BJ (cell line): ENCODE results near the gene CAPG. TPM values are rescaled to one million over a fixed set of nuclear protein-coding genes. Genes with fewer than 3 reads are reported as not detected.

Source experiments
- CTCF ChIA-PET: fragments of 350-600 bp; formaldehyde crosslinking; extraction: SDS; loops from one replicate; lab custom pipeline; 2021; ENCODE audit warnings: antibody characterized with exemption, inconsistent platforms; lab: Yijun Ruan, JAX
- POLR2A ChIA-PET: fragments of 300-600 bp; sonication (Branson Sonifier 250); formaldehyde crosslinking; extraction: SDS; loops from one replicate; lab custom pipeline; 2021; ENCODE audit warnings: antibody characterized with exemption; lab: Charles Lee
- DNase-seq: peaks from one replicate; pipeline ENCODE4 v3.0.0-alpha.2; 2011; ENCODE audit warnings: low read depth
- H3K27me3 ChIP-seq: 2 replicates; pipeline ENCODE4 v1.6.0; 2011; ENCODE audit warnings: low read length; ENCODE audit not compliant: control insufficient read depth, insufficient read depth
- H3K36me3 ChIP-seq: 2 replicates; pipeline ENCODE4 v1.5.1; 2011; ENCODE audit warnings: low read length; ENCODE audit not compliant: control insufficient read depth, insufficient read depth
- H3K4me3 ChIP-seq: 2 replicates; pipeline ENCODE4 v1.5.1; 2011; ENCODE audit warnings: low read depth, mild to moderate bottlenecking, control low read depth, low read length
- CTCF ChIP-seq: IDR thresholded peaks from 2 replicates; pipeline ENCODE4 v1.5.1; 2011; ENCODE audit warnings: low read depth, mild to moderate bottlenecking, control low read depth, inconsistent platforms, low read length, moderate library complexity; ENCODE audit not compliant: insufficient read depth
- polyA plus RNA-seq: library from polyadenylated mRNA; depleted of rRNA; stranded (reverse); fragments of >200 nt; gene quantifications from 2 replicates; pipeline ENCODE4 v1.2.3, GENCODE V29; 2011

The CAPG gene
- polyA plus RNA-seq, 1 experiment = 135 TPM

GRCh38 chr2:85400541-85401463 lies 9.4 kb downstream of the CAPG start:
- CTCF ChIA-PET = interaction anchor here (1.7 to 2.1 kb wide), 2 partner anchors 10 to 236 kb away, joined by 3 to 5 read pairs; no protein-coding TSS in a partner anchor
- POLR2A ChIA-PET = no interaction called here
- no peak for DNase-seq
- no peak overlapping the region for H3K4me3 ChIP-seq
- no peaks in the 10 kb centered on the region for H3K27me3 ChIP-seq
- no peak for TF ChIP-seq CTCF
- H3K36me3 ChIP-seq = peaks cover 9% of the 10 kb centered on the region

DNA sequence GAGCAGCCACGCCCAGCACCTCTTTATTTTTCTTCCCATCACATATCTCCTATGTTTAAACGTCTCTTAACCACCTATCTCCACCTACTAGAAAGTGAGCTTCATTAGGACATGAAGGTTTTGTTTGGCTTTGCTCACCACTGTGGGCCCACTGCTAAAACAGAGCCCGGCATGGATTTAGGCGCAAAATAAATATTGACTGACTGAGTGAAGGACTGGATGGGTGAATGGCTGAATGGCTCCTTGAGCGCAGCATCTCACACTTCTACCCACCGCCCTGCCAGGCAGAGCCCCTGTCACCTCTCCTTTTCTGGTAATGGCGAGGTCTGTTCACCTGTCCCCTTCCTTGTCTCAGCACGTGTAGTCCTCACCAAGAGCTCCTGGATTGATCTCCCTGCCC lies 10.1 kb downstream of the CAPG start:
- Histone ChIP-seq H3K36me3 (peaks cover 12% of the 10 kb centered on the region), H3K4me3 (no peak overlapping the region), H3K27me3 (no peaks in the 10 kb centered on the region)
- CTCF ChIA-PET = interaction anchor here (1.7 to 2.1 kb wide), 2 partner anchors 9 to 237 kb away, joined by 3 to 5 read pairs; no protein-coding TSS in a partner anchor
- no peak for TF ChIP-seq CTCF
- DNase-seq = no peak
- POLR2A ChIA-PET = no interaction called here

GRCh38 chr2:85399183-85399455 lies 11.0 kb downstream of the CAPG start:
- ChIA-PET POLR2A (no interaction called here), CTCF (interaction anchor here (0.7 kb wide), 1 partner anchor 13 kb away, joined by 3 read pairs; no protein-coding TSS in a partner anchor)
- Histone ChIP-seq H3K36me3 (peaks cover 12% of the 10 kb centered on the region), H3K4me3 (no peak overlapping the region), H3K27me3 (no peaks in the 10 kb centered on the region)
- TF ChIP-seq CTCF = no peak
- DNase-seq = no peak

DNA sequence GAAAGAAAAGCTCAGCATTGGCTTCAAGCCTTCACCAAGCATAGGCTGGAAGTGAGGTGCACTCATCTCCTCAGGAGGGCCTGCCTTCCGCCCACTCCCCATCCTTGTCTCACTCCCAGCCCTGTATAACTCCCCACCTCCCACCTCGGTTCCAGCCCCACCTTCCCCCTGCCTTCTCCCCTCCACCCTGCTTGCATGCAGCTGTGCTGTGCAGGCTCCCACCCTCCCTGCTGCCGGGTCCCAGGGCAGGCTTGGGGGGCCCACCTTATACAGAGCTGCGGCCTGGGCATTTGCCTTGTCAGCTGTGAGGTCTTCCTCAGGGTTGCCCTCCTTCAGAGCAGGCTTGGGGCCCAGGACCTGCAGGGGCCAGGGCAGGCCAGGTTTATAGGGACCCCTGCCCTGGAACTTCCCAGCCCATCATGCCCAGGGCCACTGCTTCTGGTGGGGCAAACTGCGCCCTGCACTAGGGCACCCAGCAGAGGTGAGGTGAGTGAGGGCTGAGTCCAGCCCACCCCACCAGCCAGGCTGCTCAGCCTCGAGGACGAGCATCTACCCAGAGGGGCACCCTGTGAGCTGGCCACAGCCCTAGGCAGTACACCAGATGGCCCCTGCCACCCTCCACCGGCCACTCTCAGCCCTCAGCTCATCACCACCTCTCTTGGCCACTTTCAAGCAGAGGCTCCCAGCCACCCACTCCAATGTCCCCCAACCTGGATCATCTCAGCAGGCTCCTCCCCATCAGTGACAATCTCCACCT lies 11.6 kb downstream of the CAPG start:
- H3K4me3 ChIP-seq = no peak overlapping the region
- ChIA-PET CTCF (interaction anchor here (0.7 kb wide), 1 partner anchor 12 kb away, joined by 3 read pairs; no protein-coding TSS in a partner anchor), POLR2A (no interaction called here)
- H3K36me3 ChIP-seq = peaks cover 12% of the 10 kb centered on the region
- DNase-seq = no peak
- H3K27me3 ChIP-seq = no peaks in the 10 kb centered on the region
- no peak for TF ChIP-seq CTCF

GRCh38 chr2:85397925-85398331 lies 12.2 kb downstream of the CAPG start:
- no peak for DNase-seq
- ChIA-PET CTCF (no interaction called here), POLR2A (no interaction called here)
- Histone ChIP-seq H3K36me3 (peaks cover 12% of the 10 kb centered on the region), H3K27me3 (no peaks in the 10 kb centered on the region), H3K4me3 (no peak overlapping the region)
- TF ChIP-seq CTCF = no peak
